IPS-11a (cell line): Measurements from ENCODE around the gene DYNLRB1.
"Not testable (repeated sequence)": the region's sequence is repeated elsewhere in the genome, so short reads cannot be mapped to it uniquely, and the experiment has no call there.

Experiments used
- H3K4me3 ChIP-seq: one replicate; pipeline ENCODE4 v1.5.1; 2013; ENCODE audit warnings: low read depth, low read length, control low read depth

Gene DYNLRB1

GRCh38 chr20:34511891-34512265 is 4.3 kb upstream of the DYNLRB1 start:
- no peak overlapping the region for H3K4me3 ChIP-seq

GRCh38 chr20:34512266-34512954 is 3.8 kb upstream of the DYNLRB1 start:
- H3K4me3 ChIP-seq, result no peak overlapping the region

GRCh38 chr20:34512955-34513419 is 3.2 kb upstream of the DYNLRB1 start:
- H3K4me3 ChIP-seq, result no peak overlapping the region

- not testable (repeated sequence) for H3K4me3 ChIP-seq
Observed at GRCh38 chr20:34514034-34514433, 2.2 kb upstream of the DYNLRB1 start.

- H3K4me3 ChIP-seq, result peak overlapping the region; percentile 90
Observed at GRCh38 chr20:34514897-34515483, 1.2 kb upstream of the DYNLRB1 start.

- peak overlapping the region; percentile 90 for H3K4me3 ChIP-seq
Observed at GRCh38 chr20:34515484-34516246, 557 bp upstream of the DYNLRB1 start.

- H3K4me3 ChIP-seq, result peak overlapping the region; percentile 90
Observed at GRCh38 chr20:34517114-34517505, 888 bp downstream of the DYNLRB1 start.

GRCh38 chr20:34518863-34519262 is 2.6 kb downstream of the DYNLRB1 start:
- H3K4me3 ChIP-seq, result not testable (repeated sequence)

- not testable (repeated sequence) for H3K4me3 ChIP-seq
Observed at GRCh38 chr20:34519841-34520240, 3.6 kb downstream of the DYNLRB1 start.

GRCh38 chr20:34522969-34523871 is 7.0 kb downstream of the DYNLRB1 start:
- H3K4me3 ChIP-seq, result no peak overlapping the region

- H3K4me3 ChIP-seq, result no peak overlapping the region
Observed at GRCh38 chr20:34524426-34524825, 8.2 kb downstream of the DYNLRB1 start.

GRCh38 chr20:34525342-34525708 is 9.1 kb downstream of the DYNLRB1 start:
- H3K4me3 ChIP-seq, result no peak overlapping the region

GRCh38 chr20:34525709-34526416 is 9.6 kb downstream of the DYNLRB1 start:
- no peak overlapping the region for H3K4me3 ChIP-seq

- no peak overlapping the region for H3K4me3 ChIP-seq
Observed at GRCh38 chr20:34526466-34526865, 10.2 kb downstream of the DYNLRB1 start.

- no peak overlapping the region for H3K4me3 ChIP-seq
Observed at GRCh38 chr20:34527016-34527415, 10.8 kb downstream of the DYNLRB1 start.

GRCh38 chr20:34528921-34529297 is 12.7 kb downstream of the DYNLRB1 start:
- H3K4me3 ChIP-seq, result no peak overlapping the region

GRCh38 chr20:34529742-34530141 is 13.5 kb downstream of the DYNLRB1 start:
- H3K4me3 ChIP-seq, result no peak overlapping the region

- H3K4me3 ChIP-seq, result no peak overlapping the region
Observed at GRCh38 chr20:34530342-34530741, 14.1 kb downstream of the DYNLRB1 start.

GRCh38 chr20:34531608-34532265 is 15.5 kb downstream of the DYNLRB1 start:
- no peak overlapping the region for H3K4me3 ChIP-seq

GRCh38 chr20:34532320-34532719 is 16.1 kb downstream of the DYNLRB1 start:
- H3K4me3 ChIP-seq, result no peak overlapping the region
